ENCODE data around the gene ANKRD33.
"Not testable (repeated sequence)": the region's sequence is repeated elsewhere in the genome, so short reads cannot be mapped to it uniquely, and the experiment has no call there.

ANKRD33 gene

DNA sequence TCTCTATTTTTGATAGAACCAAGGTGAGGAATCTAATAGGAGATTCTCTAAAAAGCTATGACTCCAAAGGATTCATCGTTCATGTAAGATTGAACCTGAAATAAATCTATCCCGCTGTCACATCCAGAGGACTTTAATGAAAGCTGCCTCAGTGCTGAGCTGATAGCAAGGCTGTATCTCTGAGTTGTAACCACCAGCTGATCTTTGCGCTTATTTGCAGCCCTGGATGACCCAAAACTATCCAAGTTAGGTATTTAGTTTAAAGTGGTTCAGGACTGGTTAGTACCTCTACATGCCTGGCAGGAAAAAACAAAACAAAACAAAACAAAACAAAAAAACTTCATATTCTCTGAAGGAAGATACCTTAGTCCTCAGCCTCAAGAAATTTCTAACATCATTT is 8.8 kb upstream of the ANKRD33 start:
- no peak for DNase-seq (ENCODE audit: low read depth in 2 of 2)

DNA sequence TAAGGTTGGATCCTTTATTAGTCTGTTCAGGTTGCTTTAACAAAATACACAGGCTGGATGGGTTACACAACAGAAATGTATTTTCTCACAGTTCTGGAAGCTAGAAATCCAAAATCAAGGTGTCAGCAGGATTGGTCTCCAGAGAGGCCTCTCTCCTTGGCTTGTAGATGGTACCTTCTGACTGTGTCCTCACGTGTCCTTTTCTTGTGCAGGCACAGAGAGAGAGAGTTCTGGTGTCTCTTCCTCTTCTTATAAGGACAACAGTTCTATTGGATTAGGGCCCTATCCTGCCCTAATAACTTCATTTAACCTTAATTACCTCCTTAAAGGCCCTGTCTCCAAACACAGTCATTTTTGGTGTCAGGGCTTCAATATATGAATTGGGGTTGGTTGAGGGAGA is 4.6 kb upstream of the ANKRD33 start:
- no peak for DNase-seq (ENCODE audit: low read depth in 2 of 2)

DNA sequence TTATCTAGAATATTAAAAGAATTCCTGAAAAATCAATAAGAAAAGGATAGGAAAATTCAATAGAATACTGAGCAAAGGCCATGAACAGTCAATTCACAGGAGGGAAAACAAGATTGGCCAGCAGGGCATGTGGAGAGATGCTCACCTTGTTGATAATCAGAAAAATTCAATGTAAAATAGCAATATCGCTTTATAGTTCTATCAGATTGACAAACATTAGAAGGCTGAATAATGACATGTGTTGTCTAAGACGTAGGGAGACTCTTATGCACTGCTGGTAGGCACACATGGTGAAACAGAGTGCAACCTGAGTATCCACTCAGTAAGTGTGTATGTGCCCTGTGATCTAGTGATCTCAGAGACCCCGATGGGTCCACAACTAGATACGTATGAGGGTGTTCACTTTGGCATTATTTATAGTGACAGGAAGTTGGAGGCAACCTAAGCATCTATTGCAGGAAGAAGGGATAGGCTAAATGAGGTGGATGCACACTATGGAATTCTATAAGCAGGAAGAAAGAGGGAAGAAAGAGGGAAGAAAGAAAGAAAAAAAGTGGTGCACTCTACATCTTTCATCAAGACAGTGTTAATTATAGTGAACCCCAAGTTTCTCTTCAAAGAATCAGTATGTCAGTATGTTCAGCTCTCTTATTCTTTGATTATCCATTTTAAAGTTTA is 3.8 kb upstream of the ANKRD33 start:
- DNase-seq (ENCODE audit: low read depth in 2 of 2), result no peak

DNA sequence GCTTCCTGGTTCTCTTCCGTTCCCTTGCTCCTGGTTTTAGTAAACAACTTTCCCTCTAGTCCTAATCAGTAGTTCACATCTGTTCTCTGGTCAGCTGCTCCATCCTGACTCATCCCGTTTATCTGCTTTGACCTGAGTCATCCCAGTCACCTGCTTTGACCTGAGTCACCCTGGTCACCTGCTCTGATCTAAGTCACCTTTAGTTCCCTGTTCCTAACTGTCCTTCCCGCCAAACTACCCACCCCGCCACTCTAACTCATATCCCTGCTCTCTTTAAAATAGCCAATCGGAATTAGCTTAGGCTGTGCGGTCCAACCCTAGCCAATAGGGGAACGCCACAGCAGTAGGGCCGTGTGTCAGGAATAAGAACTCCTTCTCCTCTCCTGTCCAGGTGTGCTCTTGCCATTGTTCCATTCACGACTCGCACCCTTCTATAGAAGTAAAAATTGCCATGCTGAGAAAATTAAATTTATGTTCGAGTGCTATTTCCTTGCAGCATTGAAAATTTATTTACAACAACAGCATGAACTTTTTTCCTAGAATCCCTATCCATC is 3.1 kb upstream of the ANKRD33 start:
- no peak for DNase-seq (ENCODE audit: low read depth in 2 of 2)

DNA sequence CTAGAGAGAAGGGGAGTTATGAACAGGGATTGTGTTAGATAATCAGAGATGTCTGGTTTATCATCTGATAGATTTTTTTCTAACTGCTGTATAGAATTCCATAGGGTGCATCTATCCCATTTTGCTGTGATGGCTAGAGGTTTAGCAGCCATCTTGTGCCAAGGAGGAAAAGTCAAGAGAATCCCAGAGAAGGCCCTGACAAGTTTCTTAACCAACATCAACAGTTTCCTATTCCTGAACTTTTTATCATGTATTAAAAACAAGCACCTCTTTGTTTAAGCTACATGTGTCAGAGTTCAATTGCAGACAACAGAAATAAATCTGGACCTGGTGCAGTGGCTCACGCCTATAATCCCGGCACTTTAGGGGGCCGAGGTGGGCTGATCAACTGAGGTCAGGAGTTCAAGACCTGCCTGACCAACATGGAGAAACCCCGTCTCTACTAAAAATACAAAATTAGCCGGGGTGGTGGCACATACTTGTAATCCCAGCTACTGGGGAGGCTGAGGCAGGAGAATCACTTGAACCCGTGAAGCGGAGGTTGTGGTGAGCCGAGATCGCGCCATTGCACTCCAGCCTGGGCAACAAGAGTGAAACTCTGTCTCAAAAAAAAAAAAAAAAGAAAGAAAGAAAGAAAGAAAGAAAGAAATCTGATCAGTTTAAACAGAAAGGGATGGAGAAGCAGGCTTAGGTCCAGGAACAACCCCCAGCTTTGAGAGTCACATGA is 2.4 kb upstream of the ANKRD33 start:
- DNase-seq (ENCODE audit: low read depth in 2 of 2), result not testable (repeated sequence)

DNA sequence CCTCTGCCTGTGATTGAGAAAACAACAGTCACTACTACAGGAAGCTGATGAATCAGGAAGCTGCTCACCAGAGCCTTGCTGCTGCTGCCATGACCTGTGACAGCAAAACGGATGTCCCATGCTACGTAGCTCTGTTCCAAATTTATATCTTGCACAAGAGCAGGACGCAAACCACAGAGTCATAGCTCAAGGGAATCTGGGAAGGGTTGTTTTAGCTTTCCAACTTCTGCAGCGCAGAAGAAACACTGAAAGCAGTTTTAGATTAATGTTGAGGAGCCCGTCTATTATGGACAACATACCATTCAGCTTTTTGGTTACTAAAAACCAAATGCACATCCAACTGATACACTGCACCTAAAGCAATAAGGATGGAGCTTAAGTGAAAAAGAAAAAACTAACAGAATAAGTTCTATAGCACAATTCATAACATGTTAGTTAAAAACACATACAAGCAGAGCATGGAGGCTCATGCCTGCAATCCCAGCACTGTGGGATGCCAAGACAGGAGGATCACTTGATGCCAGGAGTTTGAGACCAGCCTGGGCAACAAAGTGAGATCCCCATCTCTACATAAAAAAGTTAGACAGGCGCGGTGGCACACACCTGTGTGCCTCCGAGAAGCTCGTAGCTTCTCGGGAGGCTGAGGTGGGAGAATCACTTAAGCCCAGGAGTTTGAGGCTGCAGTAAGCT is 1.7 kb upstream of the ANKRD33 start:
- DNase-seq (ENCODE audit: low read depth in 2 of 2), result no peak

DNA sequence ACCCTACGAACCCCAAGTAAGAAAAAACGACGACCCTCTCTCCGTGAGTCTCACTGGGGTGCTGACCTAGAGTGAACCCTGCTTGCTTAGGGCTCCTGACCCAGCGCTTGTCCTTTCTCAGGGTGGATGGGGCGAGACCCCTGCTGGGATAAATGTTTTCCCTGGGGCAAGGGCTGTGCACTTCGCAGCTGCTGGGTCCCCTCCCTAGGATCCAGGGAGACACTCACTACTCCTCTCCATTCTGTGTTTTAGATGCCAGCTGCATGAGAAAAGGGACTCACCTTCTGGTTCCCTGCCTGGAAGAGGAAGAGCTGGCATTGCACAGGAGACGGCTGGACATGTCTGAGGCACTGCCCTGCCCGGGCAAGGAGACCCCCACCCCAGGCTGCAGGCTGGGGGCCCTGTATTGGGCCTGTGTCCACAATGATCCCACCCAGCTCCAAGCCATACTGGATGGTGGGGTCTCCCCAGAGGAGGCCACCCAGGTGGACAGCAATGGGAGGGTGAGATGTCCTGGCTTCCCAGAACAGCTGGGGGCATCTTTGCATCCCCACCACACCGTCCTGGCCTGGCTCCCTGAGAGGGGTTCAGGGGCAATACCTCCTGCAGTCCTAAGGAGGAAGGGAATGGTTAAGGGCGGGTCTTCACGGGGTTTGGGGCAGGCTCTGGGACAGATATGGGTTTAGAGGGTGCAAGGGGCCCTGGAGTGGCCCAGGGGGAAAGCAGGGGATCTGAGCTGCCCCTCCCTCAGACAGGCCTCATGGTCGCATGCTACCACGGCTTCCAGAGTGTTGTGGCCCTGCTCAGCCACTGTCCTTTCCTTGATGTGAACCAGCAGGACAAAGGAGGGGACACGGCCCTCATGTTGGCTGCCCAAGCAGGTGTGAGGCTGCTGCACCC is 663 bp downstream of the ANKRD33 start:
- DNase-seq (ENCODE audit: low read depth in 2 of 2), result no peak

DNA sequence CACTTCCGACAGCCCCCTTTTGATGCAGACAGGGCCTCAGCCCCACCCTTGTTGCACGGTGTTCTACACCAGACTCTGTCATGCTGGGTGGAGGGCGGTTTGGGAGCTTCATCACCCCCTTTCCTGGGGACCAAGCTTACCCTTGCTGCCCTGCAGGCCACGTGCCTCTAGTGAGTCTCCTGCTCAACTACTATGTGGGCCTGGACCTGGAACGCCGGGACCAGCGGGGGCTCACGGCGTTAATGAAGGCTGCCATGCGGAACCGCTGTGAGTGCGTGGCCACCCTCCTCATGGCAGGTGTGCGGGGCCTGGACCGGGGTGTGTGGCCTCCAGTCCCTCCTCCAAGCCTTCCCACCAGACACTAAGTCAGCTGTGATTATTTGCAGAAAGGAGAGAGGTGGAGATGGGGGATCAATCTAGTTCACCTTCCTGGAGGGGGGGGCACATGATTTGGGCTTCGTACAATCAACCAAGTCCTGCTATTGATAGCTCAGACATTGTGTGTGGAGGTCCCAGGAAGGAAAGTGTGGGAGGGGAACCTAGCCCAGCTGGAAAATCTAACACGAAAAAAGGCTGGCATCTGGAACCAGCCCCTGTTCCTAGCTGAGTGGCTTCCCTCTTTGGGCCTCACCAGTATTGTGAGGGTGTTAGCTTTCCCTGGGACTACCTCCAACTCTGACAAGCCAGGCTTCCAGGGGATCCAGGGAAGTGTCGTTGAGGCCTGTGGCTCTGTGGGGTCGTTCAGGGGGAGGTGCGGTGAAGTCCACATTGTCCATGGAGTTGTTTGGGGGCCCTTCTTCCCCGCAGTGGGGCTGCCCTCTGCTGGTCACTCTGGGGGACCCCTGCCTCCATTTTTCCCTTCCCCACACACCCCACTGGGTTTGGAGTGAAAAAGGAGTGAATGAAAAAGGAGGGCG is 1.6 kb downstream of the ANKRD33 start:
- no peak for DNase-seq (ENCODE audit: low read depth in 2 of 2)

DNA sequence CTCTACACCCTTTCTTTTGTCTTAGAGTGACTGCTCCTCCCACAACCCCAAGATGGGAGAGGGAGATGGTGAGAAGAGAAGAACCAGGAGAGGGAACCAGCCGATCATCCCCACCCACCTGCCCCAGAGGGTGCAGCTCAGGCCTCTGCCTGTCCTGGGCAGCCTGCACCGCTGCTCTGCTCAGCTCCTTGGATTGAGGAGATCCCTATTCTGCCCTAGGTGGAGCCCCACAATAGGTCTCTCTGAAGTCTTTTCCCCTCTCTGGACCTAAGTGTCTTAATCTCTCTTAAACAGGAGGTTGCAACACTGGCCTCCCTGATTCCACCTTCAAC is 2.2 kb downstream of the ANKRD33 start:
- DNase-seq (ENCODE audit: low read depth in 2 of 2), result no peak

DNA sequence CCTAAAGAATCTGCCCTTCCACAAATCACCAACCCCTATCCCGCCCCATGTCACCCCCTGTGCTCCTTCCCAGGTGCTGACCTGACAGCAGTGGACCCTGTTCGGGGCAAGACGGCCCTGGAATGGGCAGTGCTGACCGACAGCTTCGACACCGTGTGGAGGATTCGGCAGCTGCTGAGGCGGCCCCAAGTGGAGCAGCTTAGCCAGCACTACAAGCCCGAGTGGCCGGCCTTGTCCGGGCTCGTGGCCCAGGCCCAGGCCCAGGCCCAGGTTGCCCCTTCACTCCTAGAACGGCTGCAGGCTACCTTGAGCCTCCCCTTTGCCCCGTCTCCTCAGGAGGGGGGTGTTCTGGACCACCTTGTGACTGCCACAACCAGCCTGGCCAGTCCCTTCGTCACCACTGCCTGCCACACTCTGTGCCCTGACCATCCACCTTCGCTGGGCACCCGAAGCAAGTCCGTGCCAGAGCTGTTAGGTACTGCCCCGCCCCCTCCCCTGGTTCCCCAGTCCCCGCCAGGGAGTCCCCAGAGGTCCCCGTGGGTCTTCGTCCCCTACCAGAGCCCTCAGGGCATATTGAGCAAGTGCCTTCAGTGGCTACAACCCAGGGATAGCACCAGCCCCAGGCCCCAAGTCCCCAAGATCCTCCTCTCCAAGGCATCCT is 2.7 kb downstream of the ANKRD33 start:
- DNase-seq (ENCODE audit: low read depth in 2 of 2), result no peak

DNA sequence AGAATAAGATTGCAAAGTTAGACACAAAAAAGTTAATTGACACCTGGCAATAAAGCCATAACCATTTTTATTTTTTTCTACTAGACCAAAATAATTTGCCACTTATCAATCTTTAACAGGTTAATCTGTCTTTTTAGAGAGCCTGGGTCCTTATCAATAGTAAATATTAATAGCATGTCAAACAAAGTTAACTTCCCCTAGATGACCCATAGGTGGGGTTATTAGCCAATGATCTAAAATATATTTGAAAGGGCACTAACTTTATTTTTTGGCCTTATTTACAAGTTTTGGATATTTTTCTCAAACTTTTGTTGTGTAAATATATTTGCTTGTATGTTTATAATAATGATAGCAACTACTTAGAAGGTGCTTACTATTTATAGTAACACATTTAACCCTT is 3.9 kb downstream of the ANKRD33 start:
- DNase-seq (ENCODE audit: low read depth in 2 of 2), result no peak

DNA sequence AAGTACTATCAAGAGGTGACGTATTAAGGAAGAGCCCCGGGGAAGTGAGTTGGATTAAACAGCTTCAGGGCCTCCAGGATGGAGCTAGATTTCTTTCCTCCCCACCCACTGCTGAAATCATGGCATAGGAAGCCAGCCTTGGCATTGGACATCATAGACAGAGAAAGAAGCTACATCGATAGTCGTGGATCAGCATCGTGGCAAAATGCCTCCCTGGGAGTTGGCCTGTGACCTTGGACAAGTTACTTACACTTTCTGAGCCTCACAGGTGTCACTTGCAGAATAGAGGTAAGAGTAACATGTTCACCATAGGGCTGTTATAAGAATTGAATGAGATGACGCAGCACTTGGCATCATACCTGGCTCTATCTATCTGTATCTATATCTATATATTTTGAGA is 5.9 kb downstream of the ANKRD33 start:
- DNase-seq (ENCODE audit: low read depth in 2 of 2), result no peak

DNA sequence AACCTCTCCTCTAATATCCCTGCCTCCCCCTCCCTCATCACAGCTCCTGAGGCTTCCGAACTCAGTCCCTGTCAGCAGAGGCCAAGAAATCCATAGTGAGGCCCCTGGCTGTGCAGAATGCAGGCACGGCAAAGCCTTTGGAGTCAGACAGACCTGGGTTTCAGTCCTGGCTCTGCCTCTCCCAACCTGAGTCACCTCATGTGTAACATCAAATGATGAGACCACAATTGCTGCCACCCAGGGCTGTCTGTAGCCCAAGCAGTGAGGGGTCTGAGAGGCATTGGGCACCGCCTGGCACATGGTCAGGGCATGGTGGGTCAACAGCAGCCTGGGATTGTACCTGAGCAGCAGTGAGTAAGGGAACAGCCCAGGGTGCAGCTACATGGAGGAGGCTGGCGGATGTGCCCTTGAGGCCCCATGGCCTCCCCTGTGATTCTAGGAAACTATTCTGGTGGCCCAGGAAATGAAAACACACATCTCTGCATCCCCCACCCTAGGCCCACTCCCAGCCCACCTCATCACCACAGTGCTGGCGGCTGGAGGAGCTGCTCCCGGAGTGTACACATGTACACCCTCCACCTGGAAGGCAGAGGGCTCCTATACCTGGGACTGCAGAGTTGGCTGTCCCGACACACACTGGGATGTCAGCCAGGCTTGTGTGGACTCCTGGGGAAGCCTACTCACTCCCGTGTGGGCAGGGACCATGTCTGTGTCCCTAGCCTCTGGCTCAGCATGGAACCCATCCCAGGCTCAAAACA is 7.7 kb downstream of the ANKRD33 start:
- DNase-seq (ENCODE audit: low read depth in 2 of 2), result no peak

DNA sequence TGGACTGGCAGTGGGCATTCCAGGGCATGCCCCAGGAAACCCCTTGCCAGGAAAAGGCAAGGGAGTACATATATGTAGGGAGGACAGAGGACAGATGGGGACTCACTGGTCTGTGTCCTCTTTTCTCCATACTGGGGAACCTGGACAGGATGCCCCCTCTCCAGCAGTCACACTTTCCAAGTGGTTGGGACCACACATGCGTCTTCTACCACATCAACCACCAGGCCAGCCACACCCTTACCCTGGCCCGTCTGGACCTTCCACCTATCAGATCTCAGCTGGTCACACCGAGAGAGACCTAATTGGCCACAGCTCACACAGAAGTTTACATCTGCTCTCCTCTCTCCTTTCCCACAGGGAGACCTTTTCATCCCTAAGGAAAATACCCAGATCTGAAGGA is 8.3 kb downstream of the ANKRD33 start:
- DNase-seq (ENCODE audit: low read depth in 2 of 2), result no peak

DNA sequence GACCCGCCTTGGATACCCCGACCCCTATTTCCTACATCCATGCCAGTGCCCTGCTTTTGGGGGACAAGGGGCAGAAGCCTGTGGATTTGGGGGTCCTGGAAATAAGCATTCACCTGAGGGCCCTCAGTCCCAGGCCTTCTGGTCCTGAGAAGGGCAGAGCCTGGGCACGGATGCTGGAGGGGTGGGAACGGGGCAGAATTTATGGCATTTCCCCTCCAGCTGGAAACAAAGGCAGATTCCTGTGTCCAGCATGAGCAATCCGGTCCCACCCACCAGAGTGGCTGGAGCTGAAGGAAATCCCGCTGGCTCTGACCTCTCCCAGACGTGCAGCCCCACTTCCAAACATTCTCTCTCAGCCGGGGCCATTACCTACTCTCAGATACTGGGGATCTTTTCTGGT is 9.3 kb downstream of the ANKRD33 start:
- no peak for DNase-seq (ENCODE audit: low read depth in 2 of 2)

DNA sequence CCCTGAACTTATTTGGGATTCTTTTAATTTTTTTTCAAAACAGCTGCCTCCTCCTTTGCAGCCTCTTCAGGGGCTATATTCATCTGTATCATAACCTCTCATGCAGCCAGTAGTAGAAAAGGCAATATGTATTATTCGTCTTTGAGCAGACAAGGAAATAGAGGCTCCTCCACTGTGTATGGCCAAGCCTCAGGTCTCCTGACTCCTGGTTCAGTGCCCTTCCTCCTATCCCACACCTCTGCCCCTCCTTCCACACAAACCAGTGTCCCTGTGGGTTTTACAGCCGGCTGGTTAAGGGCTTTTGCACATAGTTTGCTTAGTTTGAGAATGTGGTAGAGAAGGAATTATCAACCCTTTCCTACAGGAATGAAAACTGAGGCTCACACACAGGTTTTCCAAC is 10.6 kb downstream of the ANKRD33 start:
- DNase-seq (ENCODE audit: low read depth in 2 of 2), result no peak

DNA sequence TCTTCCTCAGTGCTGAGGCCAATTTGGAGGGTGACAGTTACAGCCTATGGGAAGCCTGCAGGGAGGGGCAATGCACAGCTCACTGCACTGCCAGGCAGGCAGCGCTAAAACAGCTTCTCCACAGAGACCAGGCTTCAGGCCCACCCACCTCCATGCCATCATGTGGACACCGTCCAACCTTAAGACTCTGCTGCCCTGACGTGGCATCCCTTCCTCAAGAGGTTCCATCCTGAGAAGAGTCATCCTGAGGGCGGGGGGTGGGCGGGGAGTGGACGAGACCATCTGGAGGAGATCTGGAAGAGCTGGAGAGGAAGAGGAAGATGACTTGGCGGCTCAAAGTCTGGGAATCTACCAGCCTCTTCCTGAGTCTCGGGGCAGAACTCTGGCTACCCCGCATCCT is 11.0 kb downstream of the ANKRD33 start:
- no peak for DNase-seq (ENCODE audit: low read depth in 2 of 2)

DNA sequence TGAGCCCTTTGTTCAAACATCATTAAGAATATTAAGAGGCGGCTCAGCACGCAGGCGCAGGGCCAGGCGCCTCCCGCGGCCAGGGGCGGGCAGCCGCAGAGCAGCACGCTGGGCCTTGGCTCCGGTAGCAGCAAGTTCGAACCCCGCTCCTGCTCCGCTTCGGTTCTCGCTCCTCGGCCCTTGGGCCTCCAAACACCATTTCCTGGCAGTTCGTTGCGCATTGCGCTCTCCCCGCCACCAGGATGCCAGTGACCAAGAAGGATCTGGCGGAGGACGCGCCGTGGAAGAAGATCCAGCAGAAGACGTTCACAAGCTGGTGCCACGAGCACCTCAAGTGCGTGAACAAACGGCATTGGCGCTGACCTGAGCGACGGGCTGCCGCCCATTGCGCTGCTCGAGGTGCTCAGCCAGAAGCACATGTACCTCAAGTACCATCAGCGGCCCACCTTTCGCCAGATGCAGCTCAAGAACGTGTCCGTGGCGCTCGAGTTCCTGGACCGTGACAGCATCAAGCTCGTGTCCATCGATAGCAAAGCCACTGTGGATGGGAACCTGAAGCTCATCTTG is 12.5 kb downstream of the ANKRD33 start:
- no peak for DNase-seq (ENCODE audit: low read depth in 2 of 2)

DNA sequence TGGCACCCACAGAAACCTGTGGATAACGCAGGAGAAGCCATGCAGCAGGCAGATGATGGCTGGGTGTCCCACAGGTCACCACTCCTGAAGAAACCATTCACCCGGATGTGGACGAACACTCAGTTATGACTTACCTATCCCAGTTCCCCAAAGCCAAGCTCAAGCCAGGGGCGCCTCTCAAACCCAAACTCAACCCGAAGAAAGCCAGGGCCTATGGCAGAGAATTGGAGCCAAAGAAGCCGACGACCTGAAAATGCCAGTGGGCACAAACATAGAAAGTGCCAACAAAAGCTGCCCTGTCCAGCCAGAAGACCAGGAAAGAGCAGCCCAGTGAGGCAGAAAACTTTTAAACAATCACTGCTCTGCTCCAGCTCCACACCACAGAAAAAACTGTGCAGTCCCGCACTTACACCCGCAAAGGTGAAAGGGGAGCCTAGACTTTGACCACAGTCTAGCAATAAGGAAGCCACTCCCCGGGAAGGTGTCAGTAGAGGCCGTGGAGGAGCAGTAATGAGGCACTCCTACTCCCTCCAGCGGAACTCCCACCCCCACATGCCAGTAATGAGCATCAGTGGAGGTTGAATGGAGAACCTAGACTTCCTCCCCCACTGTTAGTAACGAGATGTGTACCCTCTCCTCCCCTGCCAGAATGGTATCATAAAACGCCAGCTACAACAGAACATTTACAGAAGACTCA is 13.4 kb downstream of the ANKRD33 start:
- DNase-seq (ENCODE audit: low read depth in 2 of 2), result no peak

Data from stimulated activated CD8-positive, alpha-beta memory T cell treated with anti-CD3 and anti-CD28 coated beads, Interleukin-7, amount 100 ng/mL, for 1 hour (primary cell).